ENCODE measurements around the gene SLC6A14. TPM values are rescaled to one million over a fixed set of nuclear protein-coding genes. Genes with fewer than 3 reads are reported as not detected.

The SLC6A14 gene
- polyA plus RNA-seq (2012; ENCODE audit: insufficient read depth, insufficient read length), result not detected

- no peak within 1 kb of the TSS for H3K4me3 ChIP-seq (ENCODE audit: low read length)
- no peak for DNase-seq (ENCODE audit: low read depth, low spot score)
Measured at GRCh38 chrX:116436358-116436816, at the start of gene SLC6A14. SLC6A14 (plus strand) TSS chrX:116436606; CDS start chrX:116436710, 104 bp downstream.

- no peak for DNase-seq (ENCODE audit: low read depth, low spot score)
- H3K4me3 ChIP-seq (ENCODE audit: low read length), result no peak overlapping the region
Measured at GRCh38 chrX:116395752-116396151, 40.7 kb upstream of the SLC6A14 start.

GRCh38 chrX:116399681-116400080, 36.7 kb upstream of the SLC6A14 start:
- no peak for DNase-seq (ENCODE audit: low read depth, low spot score)
- H3K4me3 ChIP-seq (ENCODE audit: low read length), result no peak overlapping the region

- H3K4me3 ChIP-seq (ENCODE audit: low read length), result no peak overlapping the region
- DNase-seq (ENCODE audit: low read depth, low spot score), result no peak
Measured at GRCh38 chrX:116409219-116409618, 27.2 kb upstream of the SLC6A14 start.

GRCh38 chrX:116413273-116413672, 23.1 kb upstream of the SLC6A14 start:
- H3K4me3 ChIP-seq (ENCODE audit: low read length), result no peak overlapping the region
- DNase-seq (ENCODE audit: low read depth, low spot score), result no peak

GRCh38 chrX:116417214-116417613, 19.2 kb upstream of the SLC6A14 start:
- no peak overlapping the region for H3K4me3 ChIP-seq (ENCODE audit: low read length)
- no peak for DNase-seq (ENCODE audit: low read depth, low spot score)

- no peak for DNase-seq (ENCODE audit: low read depth, low spot score)
- H3K4me3 ChIP-seq (ENCODE audit: low read length), result no peak overlapping the region
Measured at GRCh38 chrX:116417968-116418367, 18.4 kb upstream of the SLC6A14 start.

GRCh38 chrX:116427978-116428377, 8.4 kb upstream of the SLC6A14 start:
- no peak for DNase-seq (ENCODE audit: low read depth, low spot score)
- H3K4me3 ChIP-seq (ENCODE audit: low read length), result no peak overlapping the region

- no peak for DNase-seq (ENCODE audit: low read depth, low spot score)
- no peak overlapping the region for H3K4me3 ChIP-seq (ENCODE audit: low read length)
Measured at GRCh38 chrX:116435597-116435996, 809 bp upstream of the SLC6A14 start.

- H3K4me3 ChIP-seq (ENCODE audit: low read length), result no peak overlapping the region
- no peak for DNase-seq (ENCODE audit: low read depth, low spot score)
Measured at GRCh38 chrX:116449156-116449555, 12.8 kb downstream of the SLC6A14 start.

- no peak for DNase-seq (ENCODE audit: low read depth, low spot score)
- no peak within 1 kb of the TSS for H3K4me3 ChIP-seq (ENCODE audit: low read length)
Measured at GRCh38 chrX:116462822-116463221, 26.4 kb downstream of the SLC6A14 start, which contains the start of gene CT83. CT83 (minus strand) TSS chrX:116462976; CDS start chrX:116462856, 120 bp downstream.

GRCh38 chrX:116480059-116480458, 43.7 kb downstream of the SLC6A14 start:
- H3K4me3 ChIP-seq (ENCODE audit: low read length), result no peak overlapping the region
- DNase-seq (ENCODE audit: low read depth, low spot score), result no peak

- DNase-seq (ENCODE audit: low read depth, low spot score), result no peak
- H3K4me3 ChIP-seq (ENCODE audit: low read length), result no peak overlapping the region
Measured at GRCh38 chrX:116490104-116490503, 53.7 kb downstream of the SLC6A14 start.

- DNase-seq (ENCODE audit: low read depth, low spot score), result no peak
- H3K4me3 ChIP-seq (ENCODE audit: low read length), result no peak overlapping the region
Measured at GRCh38 chrX:116493271-116493670, 56.9 kb downstream of the SLC6A14 start.

- DNase-seq (ENCODE audit: low read depth, low spot score), result no peak
- H3K4me3 ChIP-seq (ENCODE audit: low read length), result no peak overlapping the region
Measured at GRCh38 chrX:116499780-116500179, 63.4 kb downstream of the SLC6A14 start.
